GM12878 (cell line): ENCODE data around the gene GRIN2C. TPM values are rescaled to one million over a fixed set of nuclear protein-coding genes. Genes with fewer than 3 reads are reported as not detected.

ENCODE experiments used
- ATAC-seq: fragments of 200-7000 bp; cut with Tn5 transposase; 3 replicates; pipeline ENCODE4 v1.9.1; 2020; ENCODE audit warnings: mild to moderate bottlenecking, moderate library complexity
- BruUV-seq: library from RNA; stranded (reverse); fragments of 400-500 nt; replicated peaks from 2 replicates; lab custom pipeline; 2021; lab: Mats Ljungman, UMichigan
- CTCF ChIA-PET: fragments of 300-600 bp; sonication (Branson Sonifier 250); formaldehyde crosslinking; extraction: SDS; loops from one replicate; lab custom pipeline; 2021; ENCODE audit warnings: inconsistent platforms; lab: Yijun Ruan, JAX
- POLR2A ChIA-PET: fragments of 350-600 bp; formaldehyde crosslinking; extraction: SDS; loops from one replicate; lab custom pipeline; 2021; ENCODE audit warnings: inconsistent platforms; lab: Charles Lee
- RAD21 ChIA-PET: fragments of 300-600 bp; sonication (Branson Sonifier 250); formaldehyde crosslinking; loops from one replicate; lab custom pipeline; 2023; ENCODE audit warnings: antibody characterized with exemption; ENCODE audit not compliant: unreplicated experiment; lab: Charles Lee
- SMC1A ChIA-PET: fragments of 300-600 bp; sonication (Branson Sonifier 250); formaldehyde crosslinking; loops from one replicate; lab custom pipeline; 2023; ENCODE audit not compliant: unreplicated experiment, uncharacterized antibody; lab: Charles Lee
- DNase-seq: peaks from one replicate; pipeline ENCODE4 v3.0.0-alpha.2; 2011; ENCODE audit warnings: low read depth, low spot score
- FAIRE-seq: peaks from 3 replicates; lab custom pipeline; 2011; peaks lifted over from hg19 to GRCh38; lab: Jason Lieb, UNC
- H2AFZ ChIP-seq: 2 replicates; pipeline ENCODE4 v1.6.0; 2011; ENCODE audit warnings: low read depth, low read length, control low read depth; ENCODE audit not compliant: control insufficient read depth
- H3K27ac ChIP-seq: 2 replicates; pipeline ENCODE4 v1.5.1; 2011; ENCODE audit warnings: control low read depth; ENCODE audit not compliant: control insufficient read depth, insufficient read depth
- H3K27me3 ChIP-seq, 2 experiments: replicated peaks in 1 of 2; 2 replicates each; pipeline versions ENCODE4 v1.6.0 to v1.6.1; 2011; ENCODE audit warnings: low read length in 1 of 2; ENCODE audit not compliant: control insufficient read depth in 2 of 2, insufficient read depth in 2 of 2
- H3K36me3 ChIP-seq, 2 experiments: 2 replicates each; pipeline ENCODE4 v1.5.1; 2011; ENCODE audit warnings: low read length in 1 of 2; ENCODE audit not compliant: control insufficient read depth in 2 of 2, insufficient read depth in 2 of 2
- H3K4me1 ChIP-seq: 2 replicates; pipeline ENCODE4 v1.6.1; 2011; ENCODE audit warnings: mild to moderate bottlenecking, low read length, moderate library complexity, mixed read lengths; ENCODE audit not compliant: control insufficient read depth, insufficient read depth
- H3K4me2 ChIP-seq: 2 replicates; pipeline ENCODE4 v1.6.0; 2011; ENCODE audit warnings: control low read depth; ENCODE audit not compliant: control insufficient read depth, insufficient read depth
- H3K4me3 ChIP-seq: fragments of 200-600 bp; sonication (generic); 2 replicates; pipeline ENCODE4 v1.5.1; 2016
- H3K79me2 ChIP-seq: 2 replicates; pipeline ENCODE4 v1.6.0; 2011; ENCODE audit warnings: low read length; ENCODE audit not compliant: control insufficient read depth, insufficient read depth
- H3K9ac ChIP-seq: 2 replicates; pipeline ENCODE4 v1.8.0; 2011; ENCODE audit warnings: low read length, control low read depth, mixed read lengths; ENCODE audit not compliant: control insufficient read depth, insufficient read depth
- H3K9me3 ChIP-seq: replicated peaks from 3 replicates; pipeline ENCODE4 v1.5.1; 2011; ENCODE audit warnings: mild to moderate bottlenecking, low read length; ENCODE audit not compliant: control insufficient read depth, insufficient read depth
- H4K20me1 ChIP-seq: 2 replicates; pipeline ENCODE4 v1.6.0; 2011; ENCODE audit not compliant: control insufficient read depth, insufficient read depth
- BCL11A ChIP-seq: IDR thresholded peaks from 2 replicates; pipeline ENCODE4 v1.6.1; 2011; ENCODE audit warnings: low read depth, low read length
- CREM ChIP-seq: IDR thresholded peaks from 2 replicates; pipeline ENCODE4 v1.6.1; 2014; ENCODE audit warnings: antibody characterized with exemption, low read depth
- DPF2 ChIP-seq: fragments of 450-650 bp; IDR thresholded peaks from 2 replicates; pipeline ENCODE4 v1.6.1; 2017; ENCODE audit warnings: mild to moderate bottlenecking
- ESRRA ChIP-seq: IDR thresholded peaks from 2 replicates; pipeline ENCODE4 v1.6.1; 2012; ENCODE audit warnings: mild to moderate bottlenecking, low read length, improper control_type of control experiment
- HDGF ChIP-seq: fragments of 450-650 bp; IDR thresholded peaks from 2 replicates; pipeline ENCODE4 v1.6.1; 2016; ENCODE audit warnings: antibody characterized with exemption
- HSF1 ChIP-seq: fragments of 150-350 bp; IDR thresholded peaks from 2 replicates; pipeline ENCODE4 v1.6.1; 2014; ENCODE audit warnings: mild to moderate bottlenecking, low read depth, low read length
- JUND ChIP-seq: IDR thresholded peaks from 2 replicates; pipeline ENCODE4 v1.6.1; 2012; ENCODE audit warnings: low read depth, mild to moderate bottlenecking, low read length, improper control_type of control experiment, moderate library complexity
- KDM1A ChIP-seq: fragments of 200-600 bp; sonication (generic); IDR thresholded peaks from 2 replicates; pipeline ENCODE4 v1.6.1; 2016; ENCODE audit warnings: borderline replicate concordance
- KLF5 ChIP-seq: fragments of 450-650 bp; IDR thresholded peaks from 2 replicates; pipeline ENCODE4 v1.6.1; 2014; ENCODE audit warnings: mild to moderate bottlenecking; ENCODE audit not compliant: partially characterized antibody
- MTA2 ChIP-seq: fragments of 450-650 bp; IDR thresholded peaks from 2 replicates; pipeline ENCODE4 v1.6.1; 2016; ENCODE audit warnings: low read depth, mild to moderate bottlenecking, moderate library complexity
- NR2C2 ChIP-seq: IDR thresholded peaks from 2 replicates; pipeline ENCODE4 v1.6.1; 2011; ENCODE audit warnings: borderline replicate concordance, low read depth; ENCODE audit not compliant: control insufficient read depth, insufficient read length
- POLR2A ChIP-seq: IDR thresholded peaks from 2 replicates; pipeline ENCODE4 v1.6.1; 2011; ENCODE audit warnings: low read depth, mild to moderate bottlenecking, low read length
- RELA ChIP-seq: fragments of 450-650 bp; IDR thresholded peaks from 2 replicates; pipeline ENCODE4 v1.8.0; 2014; ENCODE audit warnings: borderline replicate concordance; ENCODE audit not compliant: partially characterized antibody
- RUNX3 ChIP-seq: IDR thresholded peaks from 2 replicates; pipeline ENCODE4 v1.6.1; 2012; ENCODE audit warnings: low read length, inconsistent platforms
- SMC3 ChIP-seq: IDR thresholded peaks from 2 replicates; pipeline ENCODE4 v1.6.1; 2011; ENCODE audit warnings: low read length, improper control_type of control experiment, borderline replicate concordance
- STAT1 ChIP-seq: fragments of 450-650 bp; conservative IDR thresholded peaks from 2 replicates; pipeline ENCODE4 v1.6.1; 2014; ENCODE audit warnings: antibody characterized with exemption, mild to moderate bottlenecking
- ZNF207 ChIP-seq: fragments of 450-650 bp; IDR thresholded peaks from 2 replicates; pipeline ENCODE4 v1.6.1; 2014; ENCODE audit warnings: antibody characterized with exemption, mild to moderate bottlenecking, borderline replicate concordance
- WGBS: methylation state at CpG from one replicate; pipeline ENCODE4 v1.1.6; 2016; ENCODE audit warnings: low lambda C conversion rate; ENCODE audit not compliant: insufficient replicate concordance, insufficient coverage; ENCODE audit errors: missing lambda C conversion rate; 5-methylcytosine and 5-hydroxymethylcytosine counted together
- in situ Hi-C: fragments of 300-500 bp; cut with MboI; formaldehyde crosslinking; loops from 9 replicates; pipeline ENCODE4 v1.14.3; 2018; ENCODE audit warnings: mixed read lengths
- intact Hi-C: fragments of 100-400 bp; cut with micrococcal nuclease; formaldehyde crosslinking; loops from one replicate; pipeline ENCODE4 v1.14.2; 2022; ENCODE audit not compliant: unreplicated experiment
- polyA plus RNA-seq, 11 experiments: library from polyadenylated mRNA; depleted of rRNA in 4 of 11; unstranded in 6 of 11; stranded (reverse) in 5 of 11; fragments of >200 nt; fragmentation: Nextera tagmentation in 4 of 11; fragmentation: Illumina TruSeq in 1 of 11; extraction: Ambion mirVana in 4 of 11; extraction: Trizol in 1 of 11; gene quantifications; 1 replicate in 1 of 11; 2 replicates in 10 of 11; pipeline versions ENCODE4 v1.2.1 to v1.2.3, GENCODE V29; 2011 to 2016; ENCODE audit warnings: inconsistent platforms in 2 of 11, missing spikeins in 2 of 11, low read depth in 1 of 11
- total RNA-seq, 4 experiments: library from RNA; depleted of rRNA in 3 of 4; stranded (reverse); fragments of >200 nt in 3 of 4; fragmentation: Illumina TruSeq in 1 of 4; extraction: Trizol in 1 of 4; gene quantifications; 2 replicates each; pipeline versions ENCODE4 v1.2.1 to v1.2.3, GENCODE V29; 2013 to 2021

The GRIN2C gene
- total and polyA plus RNA-seq, 10 of the 15 experiments (the other 5 are each of a cell fraction or from before 2014, with no cell fraction given): 0.01 to 0.20 (median 0.11) TPM; not detected in 2

GRCh38 chr17:74797824-74798223 lies 61.9 kb downstream of the GRIN2C start:
- H3K9ac ChIP-seq: no peak overlapping the region
- FAIRE-seq: no peak
- intact Hi-C loops (no loop called here), in situ Hi-C loops (no loop called here)
- no peaks in the 10 kb centered on the region for H3K79me2 ChIP-seq
- H2AFZ ChIP-seq: no peak overlapping the region
- WGBS: 87% methylated on average over 4 of the region's 4 CpGs
- no peak for TF ChIP-seq BCL11A
- no peak for TF ChIP-seq STAT1
- no peak for TF ChIP-seq SMC3
- TF ChIP-seq HSF1: no peak
- TF ChIP-seq MTA2: no peak
- no peak for TF ChIP-seq RELA
- TF ChIP-seq POLR2A: no peak
- no peak for TF ChIP-seq HDGF
- TF ChIP-seq RUNX3: no peak
- TF ChIP-seq KLF5: no peak
- TF ChIP-seq ZNF207: no peak
- no peak for TF ChIP-seq JUND
- no peak for TF ChIP-seq CREM
- no peak for TF ChIP-seq DPF2
- no peak for TF ChIP-seq ESRRA
- TF ChIP-seq KDM1A: no peak
- no peak for TF ChIP-seq NR2C2
- H3K4me3 ChIP-seq: no peak overlapping the region
- no peaks in the 10 kb centered on the region for H3K27me3 ChIP-seq
- ChIA-PET POLR2A (no interaction called here), CTCF (interaction anchor here (1.0 kb wide), 1 partner anchor 60 kb away, joined by 3 read pairs; no protein-coding TSS in a partner anchor), RAD21 (no interaction called here), SMC1A (no interaction called here)
- H4K20me1 ChIP-seq: no peaks in the 10 kb centered on the region
- ATAC-seq: no peak
- BruUV-seq: no TSS peak
- no peak for DNase-seq
- H3K4me2 ChIP-seq: no peak overlapping the region
- H3K4me1 ChIP-seq: no peaks in the 10 kb centered on the region
- no peaks in the 10 kb centered on the region for H3K9me3 ChIP-seq
- H3K36me3 ChIP-seq: peaks cover 4 to 6% of the 10 kb centered on the region in 2 experiments; a peak in 3 of 4 replicates
- H3K27ac ChIP-seq: no peak overlapping the region
